Measurements from ENCODE around the gene TSHZ2.
A peak's percentile ranks its signal among the peaks of the same experiment; 100 is the strongest.

TSHZ2 gene

DNA sequence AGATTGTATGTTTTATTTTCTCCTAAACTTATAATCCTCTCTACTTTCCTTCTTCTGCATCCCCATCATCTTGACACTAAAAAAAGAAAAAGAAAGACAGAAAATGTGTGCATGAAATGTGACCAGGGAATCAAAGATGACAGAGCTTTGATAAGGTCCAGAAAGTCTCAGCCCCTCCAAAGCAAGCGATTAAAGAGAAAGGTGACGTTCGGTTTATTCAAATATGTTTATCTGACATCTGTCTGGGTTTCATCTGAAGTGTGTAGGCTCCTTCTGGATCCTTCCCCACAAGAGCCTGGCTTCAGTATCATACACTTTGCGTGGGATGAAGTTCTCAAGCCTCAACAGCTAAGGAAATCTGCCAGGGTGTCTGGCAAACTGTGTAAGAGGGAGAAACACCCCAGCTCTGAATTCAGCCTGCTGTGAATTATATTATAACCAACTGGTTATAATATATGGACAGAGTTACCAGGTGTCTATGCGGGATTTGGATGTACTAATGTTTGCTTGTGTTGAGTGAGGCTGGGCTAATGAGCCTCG lies 358.5 kb downstream of the TSHZ2 start:
- Histone ChIP-seq H3K4me1 (ENCODE audit: control insufficient read depth in 5 of 5, insufficient read depth in 5 of 5, low read length in 5 of 5) (peaks cover 3 to 28% (median 18%) of the 10 kb centered on the region in 5 donors), H3K27me3 (ENCODE audit: control insufficient read depth in 5 of 5, insufficient read depth in 4 of 5, low read length in 5 of 5) (no peaks in the 10 kb centered on the region), H3K4me3 (ENCODE audit: low read depth in 1 of 5, low read length in 5 of 5) (no peak overlapping the region), H3K9ac (ENCODE audit: low read length in 5 of 5) (no peak overlapping the region), H3K27ac (ENCODE audit: low read depth, low read length) (peak overlapping the region; percentile 34), H3K9me3 (ENCODE audit: control insufficient read depth in 5 of 5, low read length in 5 of 5) (no peaks in the 10 kb centered on the region), H3K36me3 (ENCODE audit: control insufficient read depth in 5 of 5, insufficient read depth in 5 of 5, low read length in 5 of 5) (no peaks in the 10 kb centered on the region)

- peak overlapping the region; percentile 34 for H3K27ac ChIP-seq (ENCODE audit: low read depth, low read length)
- H3K4me3 ChIP-seq (ENCODE audit: low read depth in 1 of 5, low read length in 5 of 5) = peak overlapping the region in 2 of 5 donors; percentile 11 to 38
- H3K27me3 ChIP-seq (ENCODE audit: control insufficient read depth in 5 of 5, insufficient read depth in 4 of 5, low read length in 5 of 5) = no peaks in the 10 kb centered on the region
- no peaks in the 10 kb centered on the region for H3K36me3 ChIP-seq (ENCODE audit: control insufficient read depth in 5 of 5, insufficient read depth in 5 of 5, low read length in 5 of 5)
- peaks cover 3 to 34% (median 21%) of the 10 kb centered on the region in 5 donors for H3K4me1 ChIP-seq (ENCODE audit: control insufficient read depth in 5 of 5, insufficient read depth in 5 of 5, low read length in 5 of 5)
- H3K9me3 ChIP-seq (ENCODE audit: control insufficient read depth in 5 of 5, low read length in 5 of 5) = no peaks in the 10 kb centered on the region
- H3K9ac ChIP-seq (ENCODE audit: low read length in 5 of 5) = peak overlapping the region in 2 of 5 donors; percentile 36 to 40
Observed at GRCh38 chr20:53331151-53331973, 359.2 kb downstream of the TSHZ2 start.

GRCh38 chr20:53332022-53332837 lies 360.1 kb downstream of the TSHZ2 start:
- peaks cover 3 to 34% (median 21%) of the 10 kb centered on the region in 5 donors for H3K4me1 ChIP-seq (ENCODE audit: control insufficient read depth in 5 of 5, insufficient read depth in 5 of 5, low read length in 5 of 5)
- H3K27me3 ChIP-seq (ENCODE audit: control insufficient read depth in 5 of 5, insufficient read depth in 4 of 5, low read length in 5 of 5) = no peaks in the 10 kb centered on the region
- no peak overlapping the region for H3K4me3 ChIP-seq (ENCODE audit: low read depth in 1 of 5, low read length in 5 of 5)
- no peaks in the 10 kb centered on the region for H3K9me3 ChIP-seq (ENCODE audit: control insufficient read depth in 5 of 5, low read length in 5 of 5)
- H3K27ac ChIP-seq (ENCODE audit: low read depth, low read length) = no peak overlapping the region
- no peaks in the 10 kb centered on the region for H3K36me3 ChIP-seq (ENCODE audit: control insufficient read depth in 5 of 5, insufficient read depth in 5 of 5, low read length in 5 of 5)
- H3K9ac ChIP-seq (ENCODE audit: low read length in 5 of 5) = no peak overlapping the region

DNA sequence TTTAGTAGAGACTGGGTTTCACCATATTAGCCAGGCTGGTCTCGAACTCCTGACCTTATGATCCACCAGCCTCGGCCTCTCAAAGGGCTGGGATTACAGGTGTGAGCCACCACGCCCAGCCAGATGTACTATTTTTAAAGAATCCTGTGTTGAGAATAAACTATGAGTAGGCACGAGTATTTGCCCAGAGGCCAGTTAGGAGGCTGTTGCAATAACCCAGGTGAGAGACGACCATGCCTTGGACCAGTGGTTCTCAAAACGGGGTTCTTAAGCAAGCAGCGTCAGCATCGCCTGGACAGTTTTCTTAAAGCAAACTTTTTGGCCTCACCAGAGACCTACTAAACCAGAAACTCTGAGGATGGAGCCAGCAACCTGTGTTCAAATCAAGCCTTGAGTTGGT lies 362.7 kb downstream of the TSHZ2 start:
- no peak overlapping the region for H3K9ac ChIP-seq (ENCODE audit: low read length in 5 of 5)
- H3K9me3 ChIP-seq (ENCODE audit: control insufficient read depth in 5 of 5, low read length in 5 of 5) = no peaks in the 10 kb centered on the region
- H3K27ac ChIP-seq (ENCODE audit: low read depth, low read length) = no peak overlapping the region
- no peaks in the 10 kb centered on the region for H3K27me3 ChIP-seq (ENCODE audit: control insufficient read depth in 5 of 5, insufficient read depth in 4 of 5, low read length in 5 of 5)
- no peaks in the 10 kb centered on the region for H3K36me3 ChIP-seq (ENCODE audit: control insufficient read depth in 5 of 5, insufficient read depth in 5 of 5, low read length in 5 of 5)
- peaks cover 3 to 31% (median 21%) of the 10 kb centered on the region in 5 donors for H3K4me1 ChIP-seq (ENCODE audit: control insufficient read depth in 5 of 5, insufficient read depth in 5 of 5, low read length in 5 of 5)
- H3K4me3 ChIP-seq (ENCODE audit: low read depth in 1 of 5, low read length in 5 of 5) = no peak overlapping the region

GRCh38 chr20:53335555-53335954 lies 363.4 kb downstream of the TSHZ2 start:
- peaks cover 3 to 31% (median 21%) of the 10 kb centered on the region in 5 donors for H3K4me1 ChIP-seq (ENCODE audit: control insufficient read depth in 5 of 5, insufficient read depth in 5 of 5, low read length in 5 of 5)
- no peak overlapping the region for H3K27ac ChIP-seq (ENCODE audit: low read depth, low read length)
- H3K36me3 ChIP-seq (ENCODE audit: control insufficient read depth in 5 of 5, insufficient read depth in 5 of 5, low read length in 5 of 5) = no peaks in the 10 kb centered on the region
- H3K9me3 ChIP-seq (ENCODE audit: control insufficient read depth in 5 of 5, low read length in 5 of 5) = no peaks in the 10 kb centered on the region
- no peak overlapping the region for H3K4me3 ChIP-seq (ENCODE audit: low read depth in 1 of 5, low read length in 5 of 5)
- H3K9ac ChIP-seq (ENCODE audit: low read length in 5 of 5) = no peak overlapping the region
- no peaks in the 10 kb centered on the region for H3K27me3 ChIP-seq (ENCODE audit: control insufficient read depth in 5 of 5, insufficient read depth in 4 of 5, low read length in 5 of 5)

DNA sequence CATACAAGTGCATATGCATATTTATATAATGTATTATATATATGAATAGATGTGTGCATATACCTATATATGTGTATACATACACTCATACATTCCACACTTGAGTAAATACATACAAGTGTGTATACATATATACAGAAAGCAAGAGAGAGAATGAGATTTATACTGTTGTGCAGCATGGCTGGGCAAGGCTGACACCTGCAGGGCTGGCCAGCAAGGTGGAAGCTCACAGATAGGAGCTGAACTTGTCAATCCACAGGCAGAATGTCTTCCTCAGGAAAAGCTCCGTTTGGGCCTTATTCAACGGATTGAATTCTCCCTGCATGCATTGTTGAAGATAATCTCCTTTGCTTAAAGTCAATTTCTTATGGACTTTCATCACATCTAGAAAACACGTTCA lies 364.7 kb downstream of the TSHZ2 start:
- Histone ChIP-seq H3K9me3 (ENCODE audit: control insufficient read depth in 5 of 5, low read length in 5 of 5) (no peaks in the 10 kb centered on the region), H3K4me3 (ENCODE audit: low read depth in 1 of 5, low read length in 5 of 5) (no peak overlapping the region), H3K27me3 (ENCODE audit: control insufficient read depth in 5 of 5, insufficient read depth in 4 of 5, low read length in 5 of 5) (no peaks in the 10 kb centered on the region), H3K4me1 (ENCODE audit: control insufficient read depth in 5 of 5, insufficient read depth in 5 of 5, low read length in 5 of 5) (peaks cover under 1 to 18% (median 11%) of the 10 kb centered on the region in 5 donors), H3K36me3 (ENCODE audit: control insufficient read depth in 5 of 5, insufficient read depth in 5 of 5, low read length in 5 of 5) (no peaks in the 10 kb centered on the region), H3K27ac (ENCODE audit: low read depth, low read length) (no peak overlapping the region), H3K9ac (ENCODE audit: low read length in 5 of 5) (no peak overlapping the region)

DNA sequence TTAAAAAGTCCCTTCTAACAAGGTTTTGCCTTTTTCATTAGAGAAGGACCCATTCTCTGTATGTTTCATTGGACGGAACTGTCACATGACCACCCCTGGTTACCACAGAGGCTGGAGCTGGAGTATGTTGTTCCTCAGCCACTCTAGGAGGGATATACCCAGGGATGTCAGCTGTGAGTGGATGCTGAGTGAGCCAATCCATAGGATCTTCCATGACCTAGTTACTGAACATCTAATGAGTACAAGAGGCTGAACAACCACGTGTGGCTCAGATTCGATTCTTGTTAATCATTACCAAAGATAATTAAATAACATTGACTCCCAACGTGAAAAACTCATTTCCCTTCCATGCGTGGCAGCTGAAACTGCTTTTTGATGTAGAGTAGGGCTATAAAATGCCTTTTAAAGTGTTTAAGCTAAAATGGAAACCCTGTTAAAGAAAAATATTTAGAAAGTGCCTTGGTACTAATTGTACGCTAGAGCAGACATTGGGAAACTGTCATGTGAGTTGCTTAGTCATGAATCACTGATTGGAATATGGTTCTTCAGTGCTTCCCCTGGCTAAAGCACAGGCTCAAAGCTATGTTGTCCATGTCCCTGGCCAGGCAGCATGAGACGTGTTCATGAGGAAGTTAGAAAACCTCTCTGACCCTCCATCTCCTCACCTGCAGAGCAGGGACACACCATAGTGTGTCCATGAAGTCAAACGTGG lies 365.4 kb downstream of the TSHZ2 start:
- no peak overlapping the region for H3K9ac ChIP-seq (ENCODE audit: low read length in 5 of 5)
- H3K9me3 ChIP-seq (ENCODE audit: control insufficient read depth in 5 of 5, low read length in 5 of 5) = no peaks in the 10 kb centered on the region
- H3K36me3 ChIP-seq (ENCODE audit: control insufficient read depth in 5 of 5, insufficient read depth in 5 of 5, low read length in 5 of 5) = no peaks in the 10 kb centered on the region
- H3K27me3 ChIP-seq (ENCODE audit: control insufficient read depth in 5 of 5, insufficient read depth in 4 of 5, low read length in 5 of 5) = no peaks in the 10 kb centered on the region
- no peak overlapping the region for H3K27ac ChIP-seq (ENCODE audit: low read depth, low read length)
- H3K4me1 ChIP-seq (ENCODE audit: control insufficient read depth in 5 of 5, insufficient read depth in 5 of 5, low read length in 5 of 5) = peaks cover 0 to 15% (median 8%) of the 10 kb centered on the region in 5 donors
- no peak overlapping the region for H3K4me3 ChIP-seq (ENCODE audit: low read depth in 1 of 5, low read length in 5 of 5)

DNA sequence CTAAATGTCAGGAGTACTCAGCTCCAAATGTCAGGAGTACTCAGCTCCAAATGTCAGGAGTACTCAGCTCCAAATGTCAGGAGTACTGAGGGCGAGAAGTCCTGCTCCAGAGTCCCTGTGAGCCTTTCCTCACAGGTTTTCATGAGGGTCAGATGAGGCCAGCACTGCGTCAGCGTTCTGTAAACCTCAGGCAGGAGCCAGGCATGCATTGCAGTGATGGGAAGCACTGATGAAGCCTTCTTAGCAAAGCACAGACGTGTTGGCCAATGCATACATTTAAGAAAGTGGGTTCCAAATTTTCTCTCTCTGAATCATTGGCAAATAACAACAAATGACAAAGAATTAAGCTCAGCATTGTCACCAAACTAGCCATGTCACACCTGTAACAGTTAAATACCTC lies 366.6 kb downstream of the TSHZ2 start:
- Histone ChIP-seq H3K27ac (ENCODE audit: low read depth, low read length) (no peak overlapping the region), H3K36me3 (ENCODE audit: control insufficient read depth in 5 of 5, insufficient read depth in 5 of 5, low read length in 5 of 5) (no peaks in the 10 kb centered on the region), H3K9me3 (ENCODE audit: control insufficient read depth in 5 of 5, low read length in 5 of 5) (no peaks in the 10 kb centered on the region), H3K9ac (ENCODE audit: low read length in 5 of 5) (no peak overlapping the region), H3K27me3 (ENCODE audit: control insufficient read depth in 5 of 5, insufficient read depth in 4 of 5, low read length in 5 of 5) (no peaks in the 10 kb centered on the region), H3K4me3 (ENCODE audit: low read depth in 1 of 5, low read length in 5 of 5) (no peak overlapping the region), H3K4me1 (ENCODE audit: control insufficient read depth in 5 of 5, insufficient read depth in 5 of 5, low read length in 5 of 5) (peaks cover 0 to 18% (median 8%) of the 10 kb centered on the region in 5 donors)

DNA sequence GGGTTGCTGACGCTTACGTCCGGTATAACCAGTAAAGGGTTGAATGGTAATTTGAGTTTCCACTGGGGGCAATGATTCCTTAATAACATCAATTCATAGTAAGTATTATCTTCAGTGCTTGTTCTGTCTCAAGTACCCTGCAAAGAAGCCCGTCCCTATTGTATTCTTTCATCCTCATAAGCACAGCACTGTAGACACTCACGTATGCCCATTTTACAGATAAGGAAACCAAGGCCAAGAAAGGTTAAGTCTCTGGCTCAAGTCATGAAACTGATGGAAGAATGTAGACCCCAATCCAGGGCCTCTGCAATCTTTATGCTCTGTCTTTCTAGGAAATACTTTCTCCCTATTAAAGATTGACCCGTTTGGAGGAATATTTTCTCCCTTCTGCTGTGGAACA lies 370.3 kb downstream of the TSHZ2 start:
- H3K4me1 ChIP-seq (ENCODE audit: control insufficient read depth in 5 of 5, insufficient read depth in 5 of 5, low read length in 5 of 5) = peaks cover 0 to 11% (median 0%) of the 10 kb centered on the region in 5 donors
- no peaks in the 10 kb centered on the region for H3K27me3 ChIP-seq (ENCODE audit: control insufficient read depth in 5 of 5, insufficient read depth in 4 of 5, low read length in 5 of 5)
- no peaks in the 10 kb centered on the region for H3K9me3 ChIP-seq (ENCODE audit: control insufficient read depth in 5 of 5, low read length in 5 of 5)
- H3K9ac ChIP-seq (ENCODE audit: low read length in 5 of 5) = no peak overlapping the region
- no peak overlapping the region for H3K27ac ChIP-seq (ENCODE audit: low read depth, low read length)
- no peaks in the 10 kb centered on the region for H3K36me3 ChIP-seq (ENCODE audit: control insufficient read depth in 5 of 5, insufficient read depth in 5 of 5, low read length in 5 of 5)
- H3K4me3 ChIP-seq (ENCODE audit: low read depth in 1 of 5, low read length in 5 of 5) = no peak overlapping the region
